OCI-LY7 (cell line): ENCODE results near the gene CHRM5. TPM values are rescaled to one million over a fixed set of nuclear protein-coding genes. Genes with fewer than 3 reads are reported as not detected.

Experiments used
- BruUV-seq: library from RNA; stranded (reverse); fragments of 400-500 nt; replicated peaks from 2 replicates; lab custom pipeline; 2021; lab: Mats Ljungman, UMichigan
- CTCF ChIA-PET: fragments of 300-600 bp; sonication (Branson Sonifier 250); formaldehyde crosslinking; loops from one replicate; lab custom pipeline; 2022; ENCODE audit warnings: antibody characterized with exemption; ENCODE audit not compliant: unreplicated experiment; lab: Charles Lee
- POLR2A ChIA-PET: fragments of 300-600 bp; sonication (Branson Sonifier 250); formaldehyde crosslinking; loops from one replicate; lab custom pipeline; 2022; ENCODE audit warnings: antibody characterized with exemption; lab: Charles Lee
- DNase-seq: peaks from one replicate; pipeline ENCODE4 v3.0.0-alpha.2; 2015; ENCODE audit warnings: low spot score
- H2AFZ ChIP-seq: fragments of 200-600 bp; sonication (generic), shearing (Covaris generic); 2 replicates; pipeline ENCODE4 v1.6.1; 2014; ENCODE audit warnings: mild to moderate bottlenecking, antibody characterized with exemption, low read length, moderate library complexity
- H3K27ac ChIP-seq: fragments of 200-600 bp; sonication (generic); 2 replicates; pipeline ENCODE4 v1.5.1; 2014; ENCODE audit warnings: mixed run types, low read depth, mild to moderate bottlenecking, moderate library complexity, low read length, inconsistent platforms; ENCODE audit not compliant: poor library complexity, severe bottlenecking
- H3K36me3 ChIP-seq: fragments of 200-600 bp; sonication (generic); 2 replicates; pipeline ENCODE4 v1.6.1; 2014; ENCODE audit warnings: mild to moderate bottlenecking, antibody characterized with exemption, low read length, moderate library complexity, mixed read lengths; ENCODE audit not compliant: insufficient read depth
- H3K4me1 ChIP-seq: fragments of 200-600 bp; sonication (generic); 2 replicates; pipeline ENCODE4 v1.5.1; 2014; ENCODE audit warnings: mild to moderate bottlenecking, low read length; ENCODE audit not compliant: insufficient read depth, poor library complexity, severe bottlenecking
- H3K4me2 ChIP-seq: fragments of 200-600 bp; sonication (generic); 2 replicates; pipeline ENCODE4 v1.6.1; 2014; ENCODE audit warnings: mild to moderate bottlenecking, low read length
- H3K4me3 ChIP-seq: fragments of 200-600 bp; sonication (generic); 2 replicates; pipeline ENCODE4 v1.5.1; 2014; ENCODE audit warnings: mild to moderate bottlenecking, low read depth, low read length; ENCODE audit not compliant: poor library complexity, severe bottlenecking
- H3K79me2 ChIP-seq: fragments of 200-600 bp; sonication (generic); 2 replicates; pipeline ENCODE4 v1.6.1; 2016; ENCODE audit warnings: low read depth, mild to moderate bottlenecking, low read length, moderate library complexity, mixed read lengths; ENCODE audit not compliant: insufficient read depth
- H3K9me2 ChIP-seq: fragments of 200-600 bp; sonication (generic); 2 replicates; pipeline ENCODE4 v1.6.1; 2016; ENCODE audit warnings: mild to moderate bottlenecking, low read length, mixed read lengths; ENCODE audit not compliant: insufficient read depth
- H3K9me3 ChIP-seq: fragments of 200-600 bp; sonication (generic); 2 replicates; pipeline ENCODE4 v1.6.1; 2014; ENCODE audit warnings: mild to moderate bottlenecking, mixed run types, low read length, mixed read lengths
- H4K20me1 ChIP-seq: fragments of 200-600 bp; sonication (generic); 2 replicates; pipeline ENCODE4 v1.6.1; 2014; ENCODE audit warnings: mild to moderate bottlenecking, antibody characterized with exemption, low read length, moderate library complexity, mixed read lengths; ENCODE audit not compliant: insufficient read depth
- EZH2phosphoT487 ChIP-seq: fragments of 200-600 bp; sonication (generic); IDR thresholded peaks from 2 replicates; pipeline ENCODE4 v1.6.1; 2018; ENCODE audit warnings: low read depth, borderline replicate concordance, mild to moderate bottlenecking, mixed run types, antibody characterized with exemption, low read length, moderate library complexity, mixed read lengths
- intact Hi-C: fragments of 100-400 bp; cut with micrococcal nuclease; formaldehyde crosslinking; loops from one replicate; pipeline ENCODE4 v1.10.0; 2022; ENCODE audit not compliant: unreplicated experiment
- total RNA-seq, 2 experiments: library from RNA; depleted of rRNA in 1 of 2; stranded (reverse); fragments of >200 nt in 1 of 2; shearing (Covaris generic) in 1 of 2; gene quantifications; 2 replicates each; pipeline ENCODE4 v1.2.3, GENCODE V29; 2014 to 2022
- TF ChIP-seq, protein P1 (sequence below): fragments of 200-600 bp; sonication (generic); conservative IDR thresholded peaks from 2 replicates; pipeline ENCODE4 v1.5.1; 2014; ENCODE audit warnings: mild to moderate bottlenecking, antibody characterized with exemption, low read length, moderate library complexity, mixed read lengths

CHRM5 gene
- total RNA-seq, 2 experiments from 2014 or later, result not detected

DNA sequence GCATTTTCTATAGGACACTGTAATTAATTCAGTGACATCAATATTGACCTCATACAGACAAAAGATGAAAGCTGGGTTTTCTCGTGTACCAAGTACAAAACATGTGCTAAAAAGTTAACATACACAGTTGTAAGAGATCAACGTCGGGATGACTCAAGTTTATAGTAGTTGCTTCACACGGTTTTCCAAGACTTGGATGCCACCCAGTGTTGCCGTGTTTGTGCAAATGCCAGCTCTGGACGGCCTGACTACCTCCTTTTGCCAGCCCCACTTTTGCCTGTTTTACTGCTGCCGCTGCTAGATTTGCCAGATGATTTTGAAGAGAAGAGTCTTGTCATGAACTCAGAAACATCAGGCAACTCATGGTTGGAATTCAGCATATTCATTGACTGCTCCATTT, 115.8 kb downstream of the CHRM5 start:
- Histone ChIP-seq H3K9me2 (no peaks in the 10 kb centered on the region), H3K27ac (no peak overlapping the region), H3K79me2 (no peaks in the 10 kb centered on the region), H3K36me3 (peaks cover 54% of the 10 kb centered on the region), H3K4me2 (no peak overlapping the region), H3K4me1 (no peaks in the 10 kb centered on the region), H3K9me3 (no peaks in the 10 kb centered on the region), H4K20me1 (no peaks in the 10 kb centered on the region), H2AFZ (no peak overlapping the region), H3K4me3 (no peak overlapping the region)
- BruUV-seq, result no TSS peak
- intact Hi-C loops, result no loop called here
- POLR2A ChIA-PET, result no interaction called here
- CTCF ChIA-PET, result no interaction called here
- no peak for TF ChIP-seq EZH2phosphoT487
- TF ChIP-seq, protein P1, sequence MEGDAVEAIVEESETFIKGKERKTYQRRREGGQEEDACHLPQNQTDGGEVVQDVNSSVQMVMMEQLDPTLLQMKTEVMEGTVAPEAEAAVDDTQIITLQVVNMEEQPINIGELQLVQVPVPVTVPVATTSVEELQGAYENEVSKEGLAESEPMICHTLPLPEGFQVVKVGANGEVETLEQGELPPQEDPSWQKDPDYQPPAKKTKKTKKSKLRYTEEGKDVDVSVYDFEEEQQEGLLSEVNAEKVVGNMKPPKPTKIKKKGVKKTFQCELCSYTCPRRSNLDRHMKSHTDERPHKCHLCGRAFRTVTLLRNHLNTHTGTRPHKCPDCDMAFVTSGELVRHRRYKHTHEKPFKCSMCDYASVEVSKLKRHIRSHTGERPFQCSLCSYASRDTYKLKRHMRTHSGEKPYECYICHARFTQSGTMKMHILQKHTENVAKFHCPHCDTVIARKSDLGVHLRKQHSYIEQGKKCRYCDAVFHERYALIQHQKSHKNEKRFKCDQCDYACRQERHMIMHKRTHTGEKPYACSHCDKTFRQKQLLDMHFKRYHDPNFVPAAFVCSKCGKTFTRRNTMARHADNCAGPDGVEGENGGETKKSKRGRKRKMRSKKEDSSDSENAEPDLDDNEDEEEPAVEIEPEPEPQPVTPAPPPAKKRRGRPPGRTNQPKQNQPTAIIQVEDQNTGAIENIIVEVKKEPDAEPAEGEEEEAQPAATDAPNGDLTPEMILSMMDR, result no peak
- DNase-seq, result no peak

DNA sequence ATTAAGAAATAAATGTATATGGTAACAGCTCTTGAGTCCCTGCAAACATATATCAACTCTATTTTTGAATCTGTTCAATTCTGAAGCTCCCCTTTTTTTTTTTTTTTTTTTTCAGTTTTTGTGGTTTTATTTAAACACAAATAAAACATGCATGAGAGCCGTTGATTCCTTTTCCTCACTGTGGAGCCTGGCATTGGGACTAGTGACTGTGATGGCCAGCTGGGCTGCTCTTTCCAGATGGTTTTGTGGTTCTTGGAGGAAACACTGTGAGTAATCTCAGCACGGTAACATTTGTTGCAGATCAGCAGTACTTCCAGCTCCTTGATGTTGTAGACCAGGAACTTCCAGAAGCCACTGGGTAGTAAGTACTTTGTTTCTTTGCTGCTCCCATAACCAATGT, 117.4 kb downstream of the CHRM5 start:
- Histone ChIP-seq H3K36me3 (peaks cover 71% of the 10 kb centered on the region), H2AFZ (no peak overlapping the region)

DNA sequence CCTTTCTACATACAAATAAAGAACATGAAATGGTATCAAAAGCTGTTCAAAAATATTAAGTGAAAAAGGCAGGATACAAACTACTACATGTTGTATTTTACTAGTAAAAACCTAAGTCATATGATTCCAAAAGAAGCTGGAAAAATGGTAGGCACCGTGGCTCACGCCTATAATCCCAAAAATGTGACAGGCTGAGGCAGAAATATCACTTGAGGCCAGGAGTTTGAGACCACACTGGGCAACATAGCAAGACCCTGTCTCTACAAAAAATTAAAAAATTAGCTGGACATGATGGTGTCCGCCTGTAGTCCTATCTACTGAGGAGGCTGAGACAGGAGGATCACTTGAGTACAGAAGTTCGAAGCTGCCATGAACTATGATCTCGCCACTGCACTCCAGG, 131.6 kb downstream of the CHRM5 start:
- peaks cover 27% of the 10 kb centered on the region for H3K36me3 ChIP-seq
- no peak overlapping the region for H3K27ac ChIP-seq
- peaks cover 24% of the 10 kb centered on the region for H3K4me1 ChIP-seq
- POLR2A ChIA-PET, result interaction anchor here (0.7 to 1.0 kb wide), 2 partner anchors 10 to 132 kb away, joined by 3 to 5 read pairs; no protein-coding TSS in a partner anchor
- CTCF ChIA-PET, result no interaction called here
- DNase-seq, result no peak
- H3K79me2 ChIP-seq, result peaks cover 63% of the 10 kb centered on the region
- peak overlapping the region; percentile 90 for H3K4me3 ChIP-seq
- BruUV-seq, result no TSS peak
- no peak for TF ChIP-seq EZH2phosphoT487
- TF ChIP-seq, protein P1, result no peak
- peaks cover 19% of the 10 kb centered on the region; the same call in 1 of the 2 replicates for H3K9me3 ChIP-seq
- H3K9me2 ChIP-seq, result no peaks in the 10 kb centered on the region
- no peaks in the 10 kb centered on the region for H4K20me1 ChIP-seq
- H2AFZ ChIP-seq, result no peak overlapping the region
- intact Hi-C loops, result loop anchor here (2.0 to 5.0 kb wide), 3 partner anchors 61 to 243 kb away; partner anchors contain the start of genes AVEN, NOP10 and NUTM1
- peak overlapping the region; percentile 73 for H3K4me2 ChIP-seq

More for the DNA sequence above, 117.4 kb downstream of the CHRM5 start:
- H3K4me3 ChIP-seq, result no peak overlapping the region
- H3K4me1 ChIP-seq, result no peaks in the 10 kb centered on the region
- no peak overlapping the region for H3K4me2 ChIP-seq
- TF ChIP-seq, protein P1, result no peak
- no peak for TF ChIP-seq EZH2phosphoT487
- BruUV-seq, result no TSS peak
- DNase-seq, result no peak
- intact Hi-C loops, result no loop called here
- CTCF ChIA-PET, result no interaction called here
- H3K9me2 ChIP-seq, result no peaks in the 10 kb centered on the region
- peaks cover 5% of the 10 kb centered on the region; the same call in 1 of the 2 replicates for H3K79me2 ChIP-seq
- no peaks in the 10 kb centered on the region for H3K9me3 ChIP-seq
- no peaks in the 10 kb centered on the region for H4K20me1 ChIP-seq
- POLR2A ChIA-PET, result interaction anchor here (0.7 kb wide), 1 partner anchor 33 kb away, joined by 4 read pairs; no protein-coding TSS in a partner anchor
- no peak overlapping the region for H3K27ac ChIP-seq
